ENCODE results near the gene CACNB2. TPM values are rescaled to one million over a fixed set of nuclear protein-coding genes. Genes with fewer than 3 reads are reported as not detected.

Gene CACNB2
- total RNA-seq, 4 donors from 2014 or later, result 60.3 to 158 (median 89.1) TPM

GRCh38 chr10:18401416-18402195 is 261.4 kb downstream of the CACNB2 start:
- Histone ChIP-seq H3K27ac (no peak overlapping the region), H3K27me3 (no peaks in the 10 kb centered on the region), H3K36me3 (no peaks in the 10 kb centered on the region), H3K4me3 (no peak overlapping the region), H3K4me1 (peaks cover 0 to 37% (median 0%) of the 10 kb centered on the region in 3 donors), H3K9me3 (no peaks in the 10 kb centered on the region)
- 82 to 90% methylated on average over 6 to 12 of the region's 12 CpGs for WGBS, 2 donors (ENCODE audit: low coverage in 1 of 2)
- no peak for TF ChIP-seq EP300 (IDR thresholded peaks at IDR 0.05)
- TF ChIP-seq POLR2A (IDR thresholded peaks at IDR 0.05), result no peak
- no peak for TF ChIP-seq POLR2AphosphoS5 (IDR thresholded peaks at IDR 0.05)
- no peak for TF ChIP-seq CTCF (IDR thresholded peaks at IDR 0.05)
- no peak for ATAC-seq

GRCh38 chr10:18402853-18403252 is 262.6 kb downstream of the CACNB2 start:
- no peak overlapping the region for H3K4me3 ChIP-seq
- peaks cover 0 to 43% (median 0%) of the 10 kb centered on the region in 3 donors for H3K4me1 ChIP-seq
- 84 to 89% methylated on average over 1 to 3 of the region's 3 CpGs for WGBS, 2 donors (ENCODE audit: low coverage in 1 of 2)
- no peaks in the 10 kb centered on the region for H3K27me3 ChIP-seq
- TF ChIP-seq CTCF (IDR thresholded peaks at IDR 0.05) (no peak), EP300 (IDR thresholded peaks at IDR 0.05) (no peak), POLR2AphosphoS5 (IDR thresholded peaks at IDR 0.05) (no peak), POLR2A (IDR thresholded peaks at IDR 0.05) (no peak)
- H3K36me3 ChIP-seq, result no peaks in the 10 kb centered on the region
- H3K9me3 ChIP-seq, result no peaks in the 10 kb centered on the region
- no peak for ATAC-seq
- no peak overlapping the region for H3K27ac ChIP-seq

GRCh38 chr10:18404530-18404929 is 264.3 kb downstream of the CACNB2 start:
- 70 to 86% methylated on average over 5 of the region's 5 CpGs for WGBS, 2 donors (ENCODE audit: low coverage in 1 of 2)
- H3K9me3 ChIP-seq, result no peaks in the 10 kb centered on the region
- no peaks in the 10 kb centered on the region for H3K36me3 ChIP-seq
- no peak overlapping the region for H3K27ac ChIP-seq
- no peak overlapping the region for H3K4me3 ChIP-seq
- TF ChIP-seq EP300 (IDR thresholded peaks at IDR 0.05) (no peak), CTCF (IDR thresholded peaks at IDR 0.05) (no peak), POLR2A (IDR thresholded peaks at IDR 0.05) (no peak), POLR2AphosphoS5 (IDR thresholded peaks at IDR 0.05) (no peak)
- no peaks in the 10 kb centered on the region for H3K27me3 ChIP-seq
- H3K4me1 ChIP-seq, result peaks cover 0 to 45% (median 0%) of the 10 kb centered on the region in 3 donors
- ATAC-seq, result no peak

GRCh38 chr10:18406136-18406535 is 265.9 kb downstream of the CACNB2 start:
- Histone ChIP-seq H3K36me3 (no peaks in the 10 kb centered on the region), H3K27me3 (no peaks in the 10 kb centered on the region), H3K9me3 (no peaks in the 10 kb centered on the region), H3K4me1 (peaks cover 0 to 36% (median 0%) of the 10 kb centered on the region in 3 donors), H3K4me3 (no peak overlapping the region), H3K27ac (no peak overlapping the region)
- 100% methylated on average over 2 to 4 of the region's 4 CpGs for WGBS, 2 donors (ENCODE audit: low coverage in 1 of 2)
- ATAC-seq, result no peak
- TF ChIP-seq POLR2AphosphoS5 (IDR thresholded peaks at IDR 0.05), result no peak
- no peak for TF ChIP-seq EP300 (IDR thresholded peaks at IDR 0.05)
- no peak for TF ChIP-seq CTCF (IDR thresholded peaks at IDR 0.05)
- no peak for TF ChIP-seq POLR2A (IDR thresholded peaks at IDR 0.05)

All from gastroesophageal sphincter (tissue), 4 donors.